Activated naive CD4-positive, alpha-beta T cell treated with anti-CD3 and anti-CD28 coated beads for 36 hours (primary cell): ENCODE results near the gene MNX1. TPM values are rescaled to one million over a fixed set of nuclear protein-coding genes. Genes with fewer than 3 reads are reported as not detected.

Experiments
- CTCF ChIA-PET: fragments of 350-600 bp; sonication (Branson Sonifier 250); formaldehyde crosslinking; loops from one replicate; lab custom pipeline; 2021; ENCODE audit warnings: antibody characterized with exemption; lab: Charles Lee
- DNase-seq: peaks from one replicate; pipeline ENCODE4 v3.0.0-alpha.2; 2020
- H3K27ac Mint-ChIP-seq: one replicate; pipeline ENCODE4 v1.8.0; 2021; ENCODE audit warnings: mild to moderate bottlenecking, mixed read lengths
- H3K27me3 Mint-ChIP-seq: one replicate; pipeline ENCODE4 v1.8.0; 2021; ENCODE audit warnings: low read depth, mixed read lengths
- H3K36me3 Mint-ChIP-seq: one replicate; pipeline ENCODE4 v1.8.0; 2021; ENCODE audit warnings: low read depth, mixed read lengths
- H3K4me1 Mint-ChIP-seq: one replicate; pipeline ENCODE4 v1.8.0; 2021; ENCODE audit warnings: low read depth, mixed read lengths
- H3K4me3 Mint-ChIP-seq: one replicate; pipeline ENCODE4 v1.8.0; 2021; ENCODE audit warnings: mild to moderate bottlenecking, moderate library complexity, mixed read lengths
- H3K9me3 Mint-ChIP-seq: one replicate; pipeline ENCODE4 v1.8.0; 2021; ENCODE audit warnings: mixed read lengths
- intact Hi-C: fragments of 100-400 bp; cut with micrococcal nuclease; formaldehyde crosslinking; loops from one replicate; pipeline ENCODE4 v1.15.1; 2023
- total RNA-seq, 2 experiments: library from RNA; stranded (reverse); gene quantifications; one replicate each; pipeline ENCODE4 v1.2.3, GENCODE V29; 2021

Gene MNX1
- total RNA-seq, 2 experiments from 2014 or later, result 0.10 TPM; not detected in 1

GRCh38 chr7:157009170-157009777 lies 1.2 kb downstream of the MNX1 start:
- Mint-ChIP-seq H3K27me3 (peaks cover 79% of the 10 kb centered on the region), H3K27ac (no peak overlapping the region), H3K36me3 (no peaks in the 10 kb centered on the region), H3K4me1 (peaks cover 21% of the 10 kb centered on the region), H3K4me3 (peak overlapping the region; percentile 18), H3K9me3 (no peaks in the 10 kb centered on the region)
- CTCF ChIA-PET, result no interaction called here
- intact Hi-C loops, result loop anchor here (5.0 kb wide), 1 partner anchor 1202 kb away; no protein-coding TSS in a partner anchor
- no peak for DNase-seq

GRCh38 chr7:157008206-157009169 lies 2.0 kb downstream of the MNX1 start:
- intact Hi-C loops, result loop anchor here (5.0 kb wide), 1 partner anchor 1201 kb away; no protein-coding TSS in a partner anchor
- Mint-ChIP-seq H3K4me3 (no peak overlapping the region), H3K36me3 (no peaks in the 10 kb centered on the region), H3K9me3 (no peaks in the 10 kb centered on the region), H3K27me3 (peaks cover 80% of the 10 kb centered on the region), H3K4me1 (peaks cover 26% of the 10 kb centered on the region), H3K27ac (no peak overlapping the region)
- no peak for DNase-seq
- CTCF ChIA-PET, result no interaction called here

GRCh38 chr7:157007470-157008066 lies 2.9 kb downstream of the MNX1 start:
- peaks cover 73% of the 10 kb centered on the region for H3K27me3 Mint-ChIP-seq
- no peak overlapping the region for H3K27ac Mint-ChIP-seq
- CTCF ChIA-PET, result no interaction called here
- intact Hi-C loops, result loop anchor here (2.0 to 5.0 kb wide), 2 partner anchors 1200 to 1629 kb away; no protein-coding TSS in a partner anchor
- H3K9me3 Mint-ChIP-seq, result no peaks in the 10 kb centered on the region
- H3K4me3 Mint-ChIP-seq, result no peak overlapping the region
- no peaks in the 10 kb centered on the region for H3K36me3 Mint-ChIP-seq
- peaks cover 26% of the 10 kb centered on the region for H3K4me1 Mint-ChIP-seq
- no peak for DNase-seq

GRCh38 chr7:157006829-157007469 lies 3.5 kb downstream of the MNX1 start:
- Mint-ChIP-seq H3K36me3 (no peaks in the 10 kb centered on the region), H3K9me3 (no peaks in the 10 kb centered on the region), H3K27ac (no peak overlapping the region), H3K27me3 (peaks cover 73% of the 10 kb centered on the region), H3K4me1 (peaks cover 27% of the 10 kb centered on the region), H3K4me3 (no peak overlapping the region)
- CTCF ChIA-PET, result no interaction called here
- intact Hi-C loops, result loop anchor here (2.0 to 5.0 kb wide), 2 partner anchors 1200 to 1628 kb away; no protein-coding TSS in a partner anchor
- no peak for DNase-seq

GRCh38 chr7:157006205-157006747 lies 4.2 kb downstream of the MNX1 start:
- CTCF ChIA-PET, result no interaction called here
- Mint-ChIP-seq H3K4me3 (no peak overlapping the region), H3K4me1 (peaks cover 22% of the 10 kb centered on the region), H3K27ac (no peak overlapping the region), H3K27me3 (peaks cover 72% of the 10 kb centered on the region), H3K36me3 (no peaks in the 10 kb centered on the region), H3K9me3 (no peaks in the 10 kb centered on the region)
- DNase-seq, result no peak
- intact Hi-C loops, result loop anchor here (2.0 to 5.0 kb wide), 2 partner anchors 1199 to 1627 kb away; no protein-coding TSS in a partner anchor

- Mint-ChIP-seq H3K4me3 (peak overlapping the region; percentile 29), H3K4me1 (peaks cover 27% of the 10 kb centered on the region), H3K27ac (no peak overlapping the region), H3K27me3 (peaks cover 74% of the 10 kb centered on the region), H3K9me3 (no peaks in the 10 kb centered on the region), H3K36me3 (no peaks in the 10 kb centered on the region)
- no peak for DNase-seq
- CTCF ChIA-PET, result no interaction called here
- intact Hi-C loops, result loop anchor here (1.0 to 5.0 kb wide), 3 partner anchors 13 to 1627 kb away; no protein-coding TSS in a partner anchor
Measured at GRCh38 chr7:157005456-157006204, 4.8 kb downstream of the MNX1 start.

- no peak overlapping the region for H3K27ac Mint-ChIP-seq
- DNase-seq, result no peak
- no peaks in the 10 kb centered on the region for H3K9me3 Mint-ChIP-seq
- CTCF ChIA-PET, result no interaction called here
- peaks cover 77% of the 10 kb centered on the region for H3K27me3 Mint-ChIP-seq
- H3K4me3 Mint-ChIP-seq, result no peak overlapping the region
- H3K4me1 Mint-ChIP-seq, result peaks cover 28% of the 10 kb centered on the region
- intact Hi-C loops, result loop anchor here (1.0 to 5.0 kb wide), 4 partner anchors 14 to 1197 kb away; no protein-coding TSS in a partner anchor
- H3K36me3 Mint-ChIP-seq, result no peaks in the 10 kb centered on the region
Measured at GRCh38 chr7:157004521-157005455, 5.7 kb downstream of the MNX1 start.

- Mint-ChIP-seq H3K4me3 (no peak overlapping the region), H3K27ac (no peak overlapping the region)
- intact Hi-C loops, result loop anchor here (5.0 kb wide), 2 partner anchors 383 to 688 kb away; no protein-coding TSS in a partner anchor
Measured at GRCh38 chr7:157003756-157004520, 6.5 kb downstream of the MNX1 start.

GRCh38 chr7:157003445-157003755 lies 7.1 kb downstream of the MNX1 start:
- no peaks in the 10 kb centered on the region for H3K9me3 Mint-ChIP-seq
- no peak for DNase-seq
- H3K27me3 Mint-ChIP-seq, result peaks cover 74% of the 10 kb centered on the region
- H3K36me3 Mint-ChIP-seq, result no peaks in the 10 kb centered on the region
- no peak overlapping the region for H3K4me3 Mint-ChIP-seq
- intact Hi-C loops, result loop anchor here (5.0 kb wide), 2 partner anchors 384 to 689 kb away; no protein-coding TSS in a partner anchor
- no peak overlapping the region for H3K27ac Mint-ChIP-seq
- CTCF ChIA-PET, result no interaction called here
- H3K4me1 Mint-ChIP-seq, result peaks cover 28% of the 10 kb centered on the region

More at GRCh38 chr7:157003756-157004520, 6.5 kb downstream of the MNX1 start:
- DNase-seq, result no peak
- Mint-ChIP-seq H3K4me1 (peaks cover 28% of the 10 kb centered on the region), H3K36me3 (no peaks in the 10 kb centered on the region), H3K9me3 (no peaks in the 10 kb centered on the region), H3K27me3 (peaks cover 74% of the 10 kb centered on the region)
- CTCF ChIA-PET, result no interaction called here
